ENCODE measurements around the gene ERN1.

ERN1 gene

DNA sequence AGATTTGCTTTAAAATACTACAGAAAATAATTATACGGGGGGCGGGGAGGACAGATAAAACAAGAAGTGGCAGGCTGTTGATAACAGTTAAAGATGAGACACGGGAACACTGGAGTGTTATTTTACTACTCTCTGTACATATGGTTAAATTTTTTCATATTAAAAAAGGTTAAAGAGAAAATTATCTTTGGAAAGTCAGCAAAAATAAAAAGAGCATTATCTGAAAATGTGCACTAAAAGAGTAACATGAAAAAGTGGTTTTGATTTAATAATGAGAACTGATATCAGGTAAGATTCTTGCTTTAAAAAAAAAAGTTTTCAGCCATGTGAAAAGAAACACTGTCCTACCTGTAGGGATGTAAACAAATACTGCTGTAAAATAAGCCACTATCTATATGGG, 46.9 kb downstream of the ERN1 start:
- no peak for DNase-seq

- DNase-seq = no peak
These were observed 47.8 kb downstream of the ERN1 start for GRCh38 chr17:64081802-64082799.

DNA sequence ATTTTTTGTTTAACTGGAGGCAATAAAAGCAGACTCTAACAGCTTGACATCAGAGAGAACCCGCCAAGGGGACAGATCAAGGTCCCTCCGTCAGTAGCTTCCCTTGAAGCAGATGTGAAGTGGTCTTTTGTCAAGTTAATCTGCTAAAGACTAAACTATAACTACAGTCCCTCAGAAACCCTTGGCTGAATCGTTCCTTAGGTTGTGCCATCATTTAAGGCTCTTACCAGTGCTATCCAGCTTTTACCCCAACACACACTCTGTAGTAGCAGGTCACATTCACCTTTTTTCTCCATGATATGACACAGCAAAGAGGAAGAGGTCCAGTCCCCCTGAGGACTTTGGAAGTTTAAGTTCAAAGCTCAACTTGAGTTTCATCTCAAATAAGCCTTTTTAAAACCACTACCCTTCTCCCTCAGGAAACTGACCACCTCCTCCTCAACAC, 49.7 kb downstream of the ERN1 start:
- no peak for DNase-seq

- no peak for DNase-seq
These were observed 52.6 kb downstream of the ERN1 start for GRCh38 chr17:64077379-64077778.

DNA sequence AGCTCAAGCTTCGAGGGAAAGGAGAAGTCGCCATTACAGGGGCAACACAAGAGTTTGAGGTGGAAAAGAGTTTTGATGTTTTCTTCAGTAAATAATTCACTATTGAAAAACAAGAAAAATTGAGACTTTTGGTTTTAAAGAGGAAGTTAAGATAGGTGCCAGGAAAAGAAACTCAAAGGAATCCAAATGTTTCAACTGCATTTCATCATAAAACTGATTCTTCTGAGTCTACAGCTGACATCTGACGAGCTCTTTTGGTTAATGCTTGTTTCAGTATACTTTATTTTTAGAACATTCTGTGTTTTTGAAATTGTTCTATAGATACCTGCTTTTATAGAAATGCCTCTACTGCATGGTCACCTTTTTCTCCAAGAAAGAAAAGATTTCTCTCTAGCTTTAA, 54.0 kb downstream of the ERN1 start:
- peak; percentile 32 for DNase-seq

- DNase-seq = no peak
These were observed 55.1 kb downstream of the ERN1 start for GRCh38 chr17:64074704-64075426.

GRCh38 chr17:64073771-64074703, 55.9 kb downstream of the ERN1 start:
- DNase-seq = peak; percentile 93

- DNase-seq = no peak
These were observed 58.8 kb downstream of the ERN1 start for GRCh38 chr17:64071111-64071510.

- no peak for DNase-seq
These were observed 59.7 kb downstream of the ERN1 start for GRCh38 chr17:64070213-64070612.

GRCh38 chr17:64069143-64069542, 60.8 kb downstream of the ERN1 start:
- no peak for DNase-seq

DNA sequence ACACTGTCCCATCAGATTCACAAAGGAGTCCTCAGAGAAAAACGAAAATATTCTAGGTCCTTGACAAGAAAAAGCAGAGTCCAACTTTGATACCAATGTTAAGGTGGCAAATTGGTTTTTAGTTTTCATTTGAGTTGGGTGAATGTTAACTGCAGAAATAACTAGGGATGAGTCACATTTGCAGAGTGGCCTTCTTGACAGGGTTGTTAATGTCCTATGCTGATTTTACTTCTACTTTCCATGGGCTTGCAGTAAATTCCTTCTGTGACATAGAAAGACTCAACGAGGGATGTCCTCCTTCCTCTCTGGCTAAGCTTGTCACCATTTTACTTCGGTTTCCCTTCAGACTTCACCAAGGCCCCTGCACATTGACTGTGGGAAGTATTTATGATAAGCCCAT, 62.3 kb downstream of the ERN1 start:
- DNase-seq = no peak

GRCh38 chr17:64066716-64067115, 63.2 kb downstream of the ERN1 start:
- no peak for DNase-seq

DNA sequence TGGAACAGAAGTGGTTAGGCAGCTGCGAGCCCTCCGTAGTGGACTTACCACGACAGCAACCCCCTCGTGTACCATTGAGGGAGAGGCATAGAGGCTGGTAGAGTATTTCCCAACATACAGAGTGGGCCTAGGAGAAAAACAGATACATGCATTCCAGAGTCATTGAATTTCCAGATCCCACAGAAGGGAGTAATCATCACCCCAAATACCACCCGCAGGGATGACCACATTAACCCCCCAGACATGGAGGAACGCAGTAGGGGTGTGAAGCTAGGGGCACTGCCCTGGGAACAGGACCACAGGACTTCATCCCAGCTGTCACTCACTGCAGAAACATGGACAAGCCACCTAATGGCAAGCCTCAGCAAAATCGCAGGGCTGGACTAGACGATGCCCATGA, 64.8 kb downstream of the ERN1 start:
- no peak for DNase-seq

GRCh38 chr17:64064331-64064730, 65.6 kb downstream of the ERN1 start:
- no peak for DNase-seq

DNA sequence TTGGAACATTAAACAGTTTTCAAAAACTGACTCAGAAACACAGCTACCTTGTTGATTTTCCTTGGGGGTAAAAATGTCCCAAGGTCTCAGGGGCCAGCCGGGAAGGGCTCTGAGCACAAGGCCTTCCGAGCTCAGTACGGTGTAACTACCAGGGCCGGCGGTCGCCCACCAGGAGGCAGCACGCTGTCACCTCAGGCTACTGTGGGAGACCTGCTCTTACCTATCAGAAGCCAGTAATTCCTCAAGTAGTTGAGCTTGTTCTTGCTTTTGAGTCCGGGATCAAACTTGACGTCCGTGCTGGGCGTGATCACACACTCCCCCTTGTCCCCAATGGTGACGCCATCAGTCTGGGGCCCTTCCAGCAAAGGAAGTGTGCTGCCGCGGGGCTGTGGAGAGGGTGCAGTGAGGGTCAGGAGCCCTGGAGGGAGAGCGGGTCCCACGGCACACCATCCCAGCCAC, 66.1 kb downstream of the ERN1 start:
- DNase-seq = no peak

DNA sequence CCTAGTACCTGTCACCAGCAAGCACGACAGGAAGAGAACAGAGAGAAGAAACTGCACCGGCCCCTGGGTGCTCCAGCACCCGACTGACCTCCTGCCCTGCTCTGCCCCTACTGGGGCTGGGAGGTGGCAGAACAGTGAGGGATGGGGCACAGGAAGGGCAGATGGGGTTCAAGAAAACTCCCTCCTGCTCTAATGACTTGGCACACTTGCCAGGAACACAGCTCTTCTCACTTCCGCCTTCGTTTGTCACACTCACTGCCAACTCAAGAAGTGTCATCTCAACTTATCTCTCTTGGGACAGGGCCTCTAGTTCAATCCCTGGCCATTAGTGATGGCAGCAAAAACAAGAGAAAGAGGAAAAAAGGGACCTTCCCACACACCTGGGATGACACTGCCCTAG, 66.9 kb downstream of the ERN1 start:
- DNase-seq = no peak

- DNase-seq = no peak
These were observed 68.6 kb downstream of the ERN1 start for GRCh38 chr17:64061178-64061898.

DNA sequence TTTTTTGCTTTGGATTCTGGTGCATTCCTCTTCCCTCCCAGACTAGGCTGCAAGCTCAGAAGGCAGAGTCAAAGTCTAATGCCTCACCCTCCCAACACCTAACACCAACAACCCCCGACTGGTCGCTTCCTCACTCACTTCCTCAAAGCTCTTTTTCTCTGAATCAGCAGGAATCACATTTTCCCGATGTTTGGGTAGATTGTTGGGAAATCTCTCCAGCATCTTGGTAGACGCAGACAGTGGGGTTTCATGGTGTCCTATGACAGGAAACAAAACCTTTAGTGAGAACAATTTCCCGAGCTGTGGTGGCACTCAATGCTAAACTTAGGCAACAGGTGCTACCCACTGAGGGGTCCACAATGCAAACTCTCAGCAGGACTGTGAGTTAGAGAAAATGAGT, 69.6 kb downstream of the ERN1 start:
- no peak for DNase-seq

GRCh38 chr17:64059756-64060155, 70.2 kb downstream of the ERN1 start:
- no peak for DNase-seq

- no peak for DNase-seq
These were observed 71.3 kb downstream of the ERN1 start for GRCh38 chr17:64058621-64059020.

DNA sequence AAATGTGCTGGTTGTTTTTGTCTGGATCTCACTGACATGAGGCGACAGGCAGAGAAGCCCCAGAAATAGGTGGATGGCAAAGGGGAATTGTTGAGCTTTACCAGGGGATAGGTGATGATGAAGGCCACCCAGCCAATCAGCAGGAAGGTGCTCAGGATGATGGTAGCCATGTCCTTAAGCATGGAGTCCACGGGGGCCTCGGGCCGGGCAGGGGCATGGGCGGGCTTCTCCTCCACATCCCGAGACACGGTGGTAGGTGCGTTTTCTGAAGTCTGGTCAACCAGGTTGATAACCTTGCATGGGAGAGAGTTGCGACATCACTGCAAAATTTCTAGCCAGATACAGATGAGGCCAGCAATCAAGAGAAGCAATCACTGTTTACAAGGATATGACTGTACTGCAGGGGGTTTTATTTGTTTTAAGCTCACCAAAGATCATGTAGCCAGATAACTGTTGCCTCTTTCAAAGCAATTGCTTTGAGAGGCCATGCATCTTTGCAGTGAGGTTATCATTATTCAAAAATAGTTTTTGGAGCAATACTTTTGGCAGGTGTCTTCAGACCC, 72.2 kb downstream of the ERN1 start:
- no peak for DNase-seq

All from SIG-M5 (cell line).